Measurements from ENCODE around the gene REEP6. TPM values are rescaled to one million over a fixed set of nuclear protein-coding genes. Genes with fewer than 3 reads are reported as not detected.

Gene REEP6
- total and polyA plus RNA-seq, 2 donors (not counting 1 experiment from before 2014, with no cell fraction given) = 0.47 to 0.99 TPM

- Histone ChIP-seq H4K20me1 (ENCODE audit: control insufficient read depth, extremely low read depth, insufficient read depth, low read length) (no peaks in the 10 kb centered on the region), H3K79me2 (ENCODE audit: control insufficient read depth, insufficient read depth, low read length) (no peaks in the 10 kb centered on the region), H2AFZ (ENCODE audit: low read length) (no peak overlapping the region), H3K4me2 (ENCODE audit: extremely low read depth, insufficient read depth, low read length) (no peak overlapping the region), H3K36me3 (ENCODE audit: control insufficient read depth, insufficient read depth, low read length) (no peaks in the 10 kb centered on the region), H3K9me3 (ENCODE audit: control insufficient read depth, insufficient read depth, low read depth, low read length) (no peaks in the 10 kb centered on the region), H3K9ac (ENCODE audit: insufficient read depth, low read length) (no peak overlapping the region), H3K4me3 (replicated peaks in 1 of 4; ENCODE audit: control extremely low read depth in 1 of 4, insufficient read depth in 1 of 4, low read depth in 3 of 4, low read length in 4 of 4) (no peak overlapping the region), H3K27ac (ENCODE audit: insufficient read depth, low read length) (no peak overlapping the region), H3K4me1 (ENCODE audit: control insufficient read depth, extremely low read depth, insufficient read depth, low read length) (no peaks in the 10 kb centered on the region), H3K27me3 (ENCODE audit: control insufficient read depth, insufficient read depth, low read length) (peaks cover 13% of the 10 kb centered on the region)
- TF ChIP-seq EZH2 (IDR thresholded peaks at IDR 0.05; ENCODE audit: low read length, missing control alignments) (no peak), CTCF (conservative IDR thresholded peaks at IDR 0.05 in 1 of 2, IDR thresholded peaks at IDR 0.05 in 1 of 2; ENCODE audit: low read depth in 1 of 2, low read length in 2 of 2) (no peak)
- DNase-seq (ENCODE audit: low read depth in 2 of 2) = no peak
Measured at GRCh38 chr19:1495799-1496713, 5.1 kb downstream of the REEP6 start.

GRCh38 chr19:1496714-1497577 lies 6.0 kb downstream of the REEP6 start:
- Histone ChIP-seq H4K20me1 (ENCODE audit: control insufficient read depth, extremely low read depth, insufficient read depth, low read length) (no peaks in the 10 kb centered on the region), H3K4me2 (ENCODE audit: extremely low read depth, insufficient read depth, low read length) (no peak overlapping the region), H3K4me3 (replicated peaks in 1 of 4; ENCODE audit: control extremely low read depth in 1 of 4, insufficient read depth in 1 of 4, low read depth in 3 of 4, low read length in 4 of 4) (no peak overlapping the region), H3K27ac (ENCODE audit: insufficient read depth, low read length) (no peak overlapping the region), H3K36me3 (ENCODE audit: control insufficient read depth, insufficient read depth, low read length) (no peaks in the 10 kb centered on the region), H3K27me3 (ENCODE audit: control insufficient read depth, insufficient read depth, low read length) (peaks cover 8% of the 10 kb centered on the region), H3K79me2 (ENCODE audit: control insufficient read depth, insufficient read depth, low read length) (no peaks in the 10 kb centered on the region), H3K9me3 (ENCODE audit: control insufficient read depth, insufficient read depth, low read depth, low read length) (no peaks in the 10 kb centered on the region), H3K9ac (ENCODE audit: insufficient read depth, low read length) (no peak overlapping the region), H3K4me1 (ENCODE audit: control insufficient read depth, extremely low read depth, insufficient read depth, low read length) (no peaks in the 10 kb centered on the region), H2AFZ (ENCODE audit: low read length) (no peak overlapping the region)
- no peak for TF ChIP-seq EZH2 (IDR thresholded peaks at IDR 0.05; ENCODE audit: low read length, missing control alignments)
- TF ChIP-seq CTCF (conservative IDR thresholded peaks at IDR 0.05 in 1 of 2, IDR thresholded peaks at IDR 0.05 in 1 of 2; ENCODE audit: low read depth in 1 of 2, low read length in 2 of 2) = no peak
- DNase-seq (ENCODE audit: low read depth in 2 of 2) = no peak
